GM19238 (cell line): Measurements from ENCODE around the gene CALML3.

ENCODE experiments used
- DNase-seq: peaks from one replicate; pipeline ENCODE4 v3.0.0; 2011; ENCODE audit warnings: low spot score; ENCODE audit not compliant: insufficient read length

Gene CALML3

GRCh38 chr10:5566614-5567013 lies 41.9 kb downstream of the CALML3 start:
- DNase-seq: no peak

- no peak for DNase-seq
These were observed 42.7 kb downstream of the CALML3 start for GRCh38 chr10:5567477-5567876.

GRCh38 chr10:5568984-5569383 lies 44.2 kb downstream of the CALML3 start:
- no peak for DNase-seq

- no peak for DNase-seq
These were observed 44.8 kb downstream of the CALML3 start for GRCh38 chr10:5569568-5569967.

GRCh38 chr10:5570007-5570655 lies 45.4 kb downstream of the CALML3 start:
- DNase-seq: no peak

GRCh38 chr10:5570979-5571810 lies 46.4 kb downstream of the CALML3 start:
- DNase-seq: no peak

DNA sequence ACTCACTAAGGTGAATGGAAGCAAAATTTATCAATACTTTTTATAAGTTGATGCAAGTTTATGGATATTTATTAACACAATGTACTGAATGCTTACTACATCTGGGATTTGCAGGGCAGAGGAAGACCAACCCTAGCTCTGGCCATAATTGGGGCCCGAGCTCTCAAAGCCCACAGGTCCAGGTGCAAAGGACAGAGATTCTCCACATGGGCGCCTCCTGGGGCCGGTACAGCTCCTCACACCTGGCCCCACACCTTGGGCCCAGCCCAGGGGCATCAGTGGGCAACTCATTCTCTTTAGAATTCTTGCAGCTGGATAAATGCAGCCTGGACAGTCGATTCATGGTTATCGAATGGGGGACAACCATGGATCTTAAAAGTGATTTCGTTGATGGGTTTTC lies 47.1 kb downstream of the CALML3 start:
- no peak for DNase-seq

DNA sequence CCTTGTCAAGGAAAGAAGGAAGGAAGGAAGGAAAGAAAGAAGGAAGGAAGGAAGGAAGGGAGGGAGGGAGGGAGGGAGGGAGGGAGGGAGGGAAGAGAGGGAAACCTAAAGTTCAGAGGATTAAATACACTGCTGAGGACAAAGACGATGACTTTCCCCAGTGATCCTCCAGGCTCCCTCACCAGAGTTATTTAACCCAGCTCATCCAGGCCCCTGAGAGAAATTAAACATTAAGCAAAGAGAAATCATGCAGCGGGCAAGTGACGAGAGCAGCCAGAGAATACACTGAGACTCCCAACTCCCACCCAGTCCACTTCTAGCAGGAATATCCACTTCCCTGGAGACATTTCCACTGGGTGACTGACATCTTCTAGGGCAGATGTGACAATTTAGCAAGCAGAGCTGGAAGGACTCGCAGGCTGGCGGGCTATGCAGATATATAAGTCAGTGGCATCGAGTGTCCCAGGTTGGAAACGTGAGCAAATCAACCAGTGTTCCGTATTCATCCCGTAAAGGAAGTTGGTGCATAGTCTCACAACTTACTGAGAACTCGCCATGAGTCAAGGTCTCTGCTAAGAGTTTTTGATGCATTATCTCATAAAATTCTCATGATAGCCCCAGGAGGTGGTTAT lies 48.7 kb downstream of the CALML3 start:
- DNase-seq: no peak

- no peak for DNase-seq
These were observed 49.3 kb downstream of the CALML3 start for GRCh38 chr10:5573968-5574641.

DNA sequence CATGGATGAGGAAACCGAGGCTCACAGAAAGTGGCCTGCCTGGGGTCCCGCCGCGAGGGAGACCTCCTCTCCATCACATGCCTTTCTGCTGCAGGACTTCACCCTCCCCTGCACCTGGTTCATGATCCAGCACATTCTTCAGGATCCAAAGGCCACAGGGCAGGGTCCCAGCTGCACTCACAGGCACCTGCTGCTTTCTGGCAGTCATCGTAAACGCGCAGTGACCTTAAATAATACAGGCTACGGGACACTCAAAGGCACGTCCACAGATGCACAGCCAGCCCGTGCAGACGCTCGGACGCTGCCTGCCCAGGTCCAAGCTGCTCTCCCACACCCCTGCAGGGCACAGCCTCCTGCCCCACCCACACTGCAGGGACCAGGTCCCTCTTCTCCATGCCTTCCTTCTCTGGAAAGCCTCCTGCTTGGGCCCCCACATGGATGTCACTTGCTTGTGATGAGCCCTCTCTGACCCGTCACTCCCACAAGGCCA lies 49.9 kb downstream of the CALML3 start:
- no peak for DNase-seq

DNA sequence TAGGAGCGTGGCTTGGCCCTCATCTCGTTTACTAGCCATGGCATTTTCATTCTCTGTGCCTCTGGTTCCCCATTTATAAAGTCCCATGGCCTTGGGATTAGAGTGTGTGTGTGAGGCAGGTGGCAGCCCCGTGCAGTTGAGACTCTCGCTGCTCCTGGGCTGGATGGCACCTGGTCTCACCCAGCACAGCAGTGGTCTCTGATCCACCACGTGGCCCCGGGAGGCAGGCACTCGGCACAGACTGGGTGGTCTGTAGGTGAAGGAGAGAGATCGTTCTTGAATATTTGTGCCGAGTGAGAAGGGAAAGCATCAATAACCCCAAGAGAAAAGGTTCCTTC lies 50.4 kb downstream of the CALML3 start:
- no peak for DNase-seq

GRCh38 chr10:5575482-5576153 lies 50.9 kb downstream of the CALML3 start:
- no peak for DNase-seq

- DNase-seq: no peak
These were observed 51.5 kb downstream of the CALML3 start for GRCh38 chr10:5576154-5576748.
